Coronary artery (tissue), 2 donors: ENCODE measurements around the gene TMA16.
"Not testable (repeated sequence)": the region's sequence is repeated elsewhere in the genome, so short reads cannot be mapped to it uniquely, and the experiment has no call there.

ENCODE experiments used
- DNase-seq: peaks from one replicate; pipeline ENCODE4 v3.0.0-alpha.2; 2017; ENCODE audit warnings: low spot score
- H3K27ac ChIP-seq, 2 donors: fragments of 200-600 bp; sonication (generic); one replicate each; pipeline ENCODE4 v1.5.1; 2016 to 2019
- H3K4me3 ChIP-seq: fragments of 200-600 bp; sonication (generic); 2 replicates; pipeline ENCODE4 v1.5.1; 2016; ENCODE audit warnings: mild to moderate bottlenecking, moderate library complexity
- TF ChIP-seq, protein P1 (sequence below): fragments of 200-600 bp; sonication (generic); IDR thresholded peaks from one replicate; pipeline ENCODE4 v1.5.1; 2019; ENCODE audit warnings: antibody characterized with exemption

The TMA16 gene

DNA sequence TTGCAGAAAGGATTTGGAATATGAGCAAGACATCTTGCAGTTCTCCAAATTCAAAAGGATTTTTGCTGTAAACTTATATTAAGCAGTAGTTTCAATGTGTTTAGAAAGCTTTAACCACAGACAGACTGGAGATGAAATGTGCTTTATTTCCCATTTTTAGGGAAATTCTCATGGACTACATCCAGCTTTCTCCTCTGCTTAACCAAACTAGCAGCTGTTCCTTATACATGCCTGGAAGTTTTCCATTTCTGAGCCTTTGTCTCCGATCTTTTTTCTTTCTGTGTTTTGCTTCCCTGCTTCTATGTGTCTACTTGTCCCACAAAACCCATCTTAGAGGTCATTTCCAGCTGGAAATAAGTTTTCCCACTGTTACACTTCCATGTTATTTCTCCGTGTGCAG, 41.6 kb downstream of the TMA16 start:
- no peak for DNase-seq
- TF ChIP-seq, protein P1, sequence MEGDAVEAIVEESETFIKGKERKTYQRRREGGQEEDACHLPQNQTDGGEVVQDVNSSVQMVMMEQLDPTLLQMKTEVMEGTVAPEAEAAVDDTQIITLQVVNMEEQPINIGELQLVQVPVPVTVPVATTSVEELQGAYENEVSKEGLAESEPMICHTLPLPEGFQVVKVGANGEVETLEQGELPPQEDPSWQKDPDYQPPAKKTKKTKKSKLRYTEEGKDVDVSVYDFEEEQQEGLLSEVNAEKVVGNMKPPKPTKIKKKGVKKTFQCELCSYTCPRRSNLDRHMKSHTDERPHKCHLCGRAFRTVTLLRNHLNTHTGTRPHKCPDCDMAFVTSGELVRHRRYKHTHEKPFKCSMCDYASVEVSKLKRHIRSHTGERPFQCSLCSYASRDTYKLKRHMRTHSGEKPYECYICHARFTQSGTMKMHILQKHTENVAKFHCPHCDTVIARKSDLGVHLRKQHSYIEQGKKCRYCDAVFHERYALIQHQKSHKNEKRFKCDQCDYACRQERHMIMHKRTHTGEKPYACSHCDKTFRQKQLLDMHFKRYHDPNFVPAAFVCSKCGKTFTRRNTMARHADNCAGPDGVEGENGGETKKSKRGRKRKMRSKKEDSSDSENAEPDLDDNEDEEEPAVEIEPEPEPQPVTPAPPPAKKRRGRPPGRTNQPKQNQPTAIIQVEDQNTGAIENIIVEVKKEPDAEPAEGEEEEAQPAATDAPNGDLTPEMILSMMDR: no peak
- no peak overlapping the region for H3K4me3 ChIP-seq
- H3K27ac ChIP-seq: no peak overlapping the region

DNA sequence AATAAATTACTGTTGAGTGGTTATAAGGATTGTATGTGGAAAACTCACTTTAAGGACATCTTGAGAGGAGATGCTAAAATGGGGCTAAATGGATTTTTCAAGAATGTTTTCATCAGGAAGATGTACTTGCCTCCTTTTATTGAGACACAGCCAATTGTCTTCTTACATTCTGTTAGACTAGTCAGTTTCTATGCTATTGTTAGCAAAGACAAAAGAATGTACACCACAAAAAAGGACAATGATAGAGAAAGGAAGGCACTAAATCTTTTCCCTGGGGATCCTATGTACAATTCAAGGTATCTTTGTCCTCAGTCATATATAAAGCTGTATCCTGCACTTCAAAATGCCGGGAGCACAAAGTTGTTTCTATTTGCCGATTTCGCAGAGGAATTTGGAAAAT, 42.6 kb downstream of the TMA16 start:
- TF ChIP-seq, protein P1: no peak
- Histone ChIP-seq H3K27ac (no peak overlapping the region), H3K4me3 (no peak overlapping the region)
- DNase-seq: no peak

DNA sequence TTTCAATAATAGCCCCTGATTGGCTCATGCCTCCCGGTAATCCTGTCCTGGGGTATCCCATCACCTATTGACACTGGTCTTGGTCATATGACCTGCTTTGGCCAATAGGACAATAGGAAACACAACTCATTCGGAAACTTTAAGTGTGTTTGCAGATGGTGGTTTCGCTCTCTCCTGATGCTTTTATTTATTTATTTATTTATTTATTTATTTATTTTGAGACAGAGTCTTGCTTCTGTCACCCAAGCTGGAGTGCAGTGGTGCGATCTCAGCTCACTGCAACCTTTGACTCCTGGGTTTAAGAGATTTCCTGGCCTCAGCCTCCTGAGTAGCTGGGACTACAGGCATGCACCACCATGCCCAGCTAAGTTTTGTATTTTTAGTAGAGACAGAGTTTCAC, 44.3 kb downstream of the TMA16 start:
- H3K27ac ChIP-seq, DNase-seq, H3K4me3 ChIP-seq: not testable (repeated sequence)

DNA sequence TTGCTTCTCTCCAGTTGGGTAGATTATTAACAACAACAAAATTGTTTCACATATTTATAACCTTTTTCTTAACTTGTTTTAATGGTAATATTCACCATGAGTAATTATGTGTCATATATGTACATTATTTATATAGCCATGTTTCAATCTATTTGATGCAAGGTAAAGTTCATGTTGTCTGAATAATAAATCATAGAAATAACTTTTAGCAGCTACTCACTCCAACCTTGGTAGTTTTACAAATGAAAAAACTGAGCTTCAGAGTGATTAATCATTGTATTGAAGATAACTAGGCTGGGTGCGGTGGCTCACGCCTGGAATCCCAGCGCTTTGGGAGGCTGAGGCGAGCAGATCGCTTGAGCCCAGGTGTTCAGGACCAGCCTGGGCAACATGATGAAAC, 46.0 kb downstream of the TMA16 start:
- no peak for DNase-seq

DNA sequence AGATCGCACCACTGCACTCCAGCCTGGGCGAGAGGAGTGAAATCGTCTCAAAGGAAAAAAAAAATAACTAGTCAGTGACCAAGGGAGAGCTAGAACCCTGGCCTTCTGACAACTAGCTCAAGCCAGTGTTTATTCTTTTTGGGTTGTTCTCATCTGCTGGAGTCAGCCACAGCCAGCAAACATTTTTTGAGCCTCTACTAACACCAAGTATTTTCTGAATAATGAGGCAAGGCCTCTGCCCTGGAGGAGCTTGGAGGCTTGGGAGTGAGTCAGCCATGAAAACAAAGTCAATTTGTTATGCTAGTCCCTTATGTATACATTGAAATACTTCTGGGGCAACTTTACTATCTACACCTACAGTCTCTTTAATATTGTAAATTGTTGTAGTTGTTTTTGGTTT, 46.5 kb downstream of the TMA16 start:
- TF ChIP-seq, protein P1: no peak
- no peak overlapping the region for H3K27ac ChIP-seq
- DNase-seq: no peak
- H3K4me3 ChIP-seq: no peak overlapping the region

More for the DNA sequence above, 46.0 kb downstream of the TMA16 start:
- no peak overlapping the region for H3K4me3 ChIP-seq
- H3K27ac ChIP-seq: no peak overlapping the region
- TF ChIP-seq, protein P1: no peak

DNA sequence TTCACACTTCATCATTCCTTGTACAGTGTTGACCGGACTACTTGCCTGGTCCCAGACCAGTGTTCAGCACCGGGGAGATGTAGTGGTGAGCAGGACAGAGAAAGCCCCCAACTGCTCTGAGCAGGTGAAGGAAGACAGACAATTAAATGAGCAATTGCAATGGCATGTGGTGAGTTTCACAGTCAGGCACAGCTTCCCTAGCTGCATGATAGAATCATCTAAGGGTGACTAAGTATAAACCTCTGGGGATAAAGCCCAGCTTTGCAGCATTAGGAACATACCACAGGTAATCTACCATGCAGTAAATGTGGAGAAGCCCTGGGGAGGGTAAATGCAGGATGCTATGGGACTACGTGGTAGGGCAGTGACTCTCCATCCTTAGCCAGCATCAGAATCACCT, 47.8 kb downstream of the TMA16 start:
- TF ChIP-seq, protein P1: no peak
- no peak overlapping the region for H3K4me3 ChIP-seq
- no peak overlapping the region for H3K27ac ChIP-seq
- no peak for DNase-seq

DNA sequence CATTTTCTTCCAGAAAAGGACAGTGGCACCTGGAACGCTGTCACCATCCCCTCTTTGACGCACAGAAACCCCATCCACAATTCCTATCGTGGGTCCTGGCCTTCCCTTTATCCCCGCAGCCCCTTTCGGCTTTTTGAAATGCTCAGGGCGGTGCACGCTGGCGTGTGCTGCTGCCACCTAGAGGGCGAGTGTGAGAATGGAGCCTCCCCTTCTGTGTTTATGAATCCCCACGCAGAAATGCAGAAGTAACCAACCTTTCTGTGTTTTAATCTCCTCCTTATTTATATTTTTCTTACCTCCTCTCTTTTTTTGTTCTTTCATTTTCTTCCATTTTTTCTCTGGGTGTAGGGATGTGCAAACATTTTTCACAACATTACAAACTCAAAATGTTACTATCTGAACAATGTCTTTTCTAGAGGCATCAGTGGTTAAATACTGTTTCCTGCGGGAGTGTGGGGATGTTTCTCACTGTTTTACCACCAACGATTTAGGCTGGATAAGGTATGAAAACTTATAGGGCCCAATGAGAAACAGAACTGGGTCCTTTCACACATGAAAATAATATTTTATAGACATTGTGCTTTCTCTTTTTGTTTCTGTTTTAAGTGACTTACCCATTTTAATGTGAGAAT, 50.0 kb downstream of the TMA16 start:
- TF ChIP-seq, protein P1: peak; percentile 71
- Histone ChIP-seq H3K4me3 (peak overlapping the region; percentile 56), H3K27ac (no peak overlapping the region)
- DNase-seq: no peak
